GM19397 (cell line): ENCODE data around the gene SPACA6.

Experiments used
- ATAC-seq: cut with Tn5 transposase; IDR thresholded peaks from one replicate; pipeline ENCODE4 v1.9.1; 2021; ENCODE audit warnings: mild to moderate bottlenecking, moderate library complexity; ENCODE audit not compliant: unreplicated experiment

The SPACA6 gene

DNA sequence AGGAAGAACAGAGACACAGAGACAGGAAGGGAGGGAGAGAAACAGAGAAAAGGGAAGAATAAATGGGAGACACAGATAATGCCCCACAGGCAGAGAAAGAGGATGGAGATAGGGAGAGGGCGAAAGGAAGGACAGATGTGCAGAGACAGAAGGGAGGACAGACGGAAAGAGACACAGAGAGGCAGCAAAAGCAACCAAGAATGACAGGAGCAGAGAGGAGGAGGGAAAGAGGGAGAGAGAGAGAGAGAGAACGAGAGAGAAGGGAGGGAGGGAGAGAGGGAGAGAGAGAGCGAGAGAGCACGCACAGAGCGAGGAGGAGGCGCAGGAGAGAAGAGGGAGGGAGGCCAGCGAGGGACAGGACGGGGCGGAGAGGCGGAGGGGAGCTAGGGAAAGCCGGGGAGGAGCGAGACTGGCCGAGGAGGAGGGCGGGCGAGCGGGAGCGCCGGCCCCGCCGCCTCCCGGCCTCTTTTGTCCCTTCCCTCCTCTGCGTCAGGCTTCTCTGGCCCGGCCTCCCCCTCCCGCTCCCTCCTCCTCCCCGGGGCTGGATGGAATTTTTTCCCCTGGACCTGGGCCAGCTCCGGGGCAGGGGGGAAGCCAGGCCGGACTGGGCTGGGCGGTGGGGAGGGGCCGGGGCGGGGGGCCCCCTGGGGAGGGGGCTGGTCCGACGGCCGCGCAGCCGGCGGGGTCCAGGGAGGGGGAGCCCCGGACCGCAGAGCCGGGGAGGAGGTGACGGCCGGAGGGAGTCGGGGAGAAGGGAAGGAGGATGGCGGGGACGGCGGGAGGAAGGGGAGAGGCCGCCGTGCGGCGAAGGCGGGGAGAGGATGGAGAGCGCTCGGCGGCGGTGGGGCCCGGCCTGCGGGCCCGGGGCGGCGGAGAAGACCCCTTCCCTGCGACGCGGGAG, 4.2 kb upstream of the SPACA6 start:
- no peak for ATAC-seq

DNA sequence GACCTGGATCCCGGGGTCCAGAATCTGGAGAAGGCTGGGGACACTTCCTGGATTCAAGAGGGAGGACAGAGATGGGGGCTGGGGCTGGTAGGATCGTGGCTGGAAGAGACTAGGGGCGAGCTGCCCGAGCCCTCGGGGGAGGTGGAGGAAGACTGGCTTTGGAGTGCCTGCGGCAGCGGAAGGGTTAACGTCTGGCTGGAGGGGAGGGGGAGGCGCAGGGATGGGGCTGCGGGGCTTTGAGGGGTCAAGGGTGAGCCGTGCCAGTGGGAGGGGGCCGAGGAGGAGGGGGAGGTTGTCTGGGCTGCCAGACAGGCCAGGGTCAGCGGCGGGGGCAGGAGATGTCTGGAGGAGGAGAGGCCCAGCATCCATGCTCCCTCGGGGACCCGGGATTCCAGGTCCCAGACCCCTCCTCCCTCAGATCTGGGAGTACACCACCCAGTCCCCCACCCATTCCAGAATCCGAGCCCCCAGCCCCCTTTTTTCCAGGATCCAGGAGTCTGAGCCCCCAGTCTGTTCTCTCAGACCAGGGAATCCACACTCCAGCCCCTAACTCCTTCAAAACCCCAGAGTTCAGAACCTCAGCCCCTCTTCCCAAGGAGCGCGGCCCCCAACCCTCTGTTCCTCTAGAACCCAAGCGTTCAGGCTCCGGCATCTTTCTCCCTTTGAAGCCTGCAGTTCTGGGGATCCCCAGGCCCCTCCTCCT, 3.2 kb upstream of the SPACA6 start:
- ATAC-seq = no peak

DNA sequence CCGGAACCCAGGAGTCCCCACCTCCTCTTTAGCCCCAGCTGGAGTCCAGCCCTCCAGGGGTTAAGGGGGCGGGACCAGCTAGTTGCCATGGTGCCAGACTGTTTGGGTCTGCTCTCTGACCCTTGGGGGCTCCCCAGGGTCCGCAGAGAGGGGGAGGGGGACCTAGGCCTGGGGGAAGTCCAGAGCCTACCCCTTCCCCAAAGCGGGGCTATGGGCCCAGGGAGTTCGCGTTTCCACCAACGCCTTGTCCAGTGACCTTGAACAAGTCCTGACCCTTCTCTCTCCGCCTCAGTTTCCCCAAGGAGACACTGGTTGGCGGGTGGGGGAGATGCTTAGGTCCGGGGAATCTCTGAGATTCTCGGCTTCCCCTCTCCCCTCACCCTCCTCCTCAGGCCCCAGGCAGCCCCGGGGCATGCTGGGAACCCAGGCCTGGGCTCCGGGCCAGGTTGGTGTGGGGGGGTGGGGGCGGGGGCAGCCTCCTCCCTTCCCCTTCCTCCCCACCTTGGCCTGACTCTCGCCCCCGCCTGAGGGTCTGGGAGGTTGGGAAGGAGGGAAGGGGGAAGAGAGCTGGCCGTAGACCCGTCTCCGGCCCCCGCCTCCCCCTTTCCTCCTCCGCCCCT, 2.6 kb upstream of the SPACA6 start:
- ATAC-seq = no peak

DNA sequence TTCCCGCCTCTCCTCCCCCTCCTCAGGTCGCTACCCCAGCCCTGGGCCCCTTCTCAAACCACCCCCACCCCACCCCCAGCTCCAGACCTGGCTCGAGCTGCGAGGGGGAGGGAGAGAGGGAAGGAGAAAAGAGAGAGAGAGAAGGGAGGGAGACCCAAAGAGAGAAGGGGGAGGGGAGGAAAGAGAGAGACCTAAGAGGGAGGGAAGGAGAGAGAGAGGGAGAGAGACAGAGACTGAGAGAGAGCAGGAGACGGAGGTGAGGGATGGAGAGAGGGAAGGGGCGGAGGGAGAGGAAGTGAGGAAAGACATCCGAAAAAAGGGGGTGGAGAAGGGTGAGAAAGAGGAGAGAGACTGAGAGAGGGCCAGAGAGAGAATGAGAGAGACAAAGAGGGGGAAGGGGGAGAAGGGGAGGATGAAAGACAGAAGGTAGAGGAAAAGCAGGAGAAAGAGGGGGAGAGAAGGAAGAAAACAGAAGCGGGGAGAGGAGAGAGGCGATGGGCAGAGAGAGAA, 2.0 kb upstream of the SPACA6 start:
- no peak for ATAC-seq

DNA sequence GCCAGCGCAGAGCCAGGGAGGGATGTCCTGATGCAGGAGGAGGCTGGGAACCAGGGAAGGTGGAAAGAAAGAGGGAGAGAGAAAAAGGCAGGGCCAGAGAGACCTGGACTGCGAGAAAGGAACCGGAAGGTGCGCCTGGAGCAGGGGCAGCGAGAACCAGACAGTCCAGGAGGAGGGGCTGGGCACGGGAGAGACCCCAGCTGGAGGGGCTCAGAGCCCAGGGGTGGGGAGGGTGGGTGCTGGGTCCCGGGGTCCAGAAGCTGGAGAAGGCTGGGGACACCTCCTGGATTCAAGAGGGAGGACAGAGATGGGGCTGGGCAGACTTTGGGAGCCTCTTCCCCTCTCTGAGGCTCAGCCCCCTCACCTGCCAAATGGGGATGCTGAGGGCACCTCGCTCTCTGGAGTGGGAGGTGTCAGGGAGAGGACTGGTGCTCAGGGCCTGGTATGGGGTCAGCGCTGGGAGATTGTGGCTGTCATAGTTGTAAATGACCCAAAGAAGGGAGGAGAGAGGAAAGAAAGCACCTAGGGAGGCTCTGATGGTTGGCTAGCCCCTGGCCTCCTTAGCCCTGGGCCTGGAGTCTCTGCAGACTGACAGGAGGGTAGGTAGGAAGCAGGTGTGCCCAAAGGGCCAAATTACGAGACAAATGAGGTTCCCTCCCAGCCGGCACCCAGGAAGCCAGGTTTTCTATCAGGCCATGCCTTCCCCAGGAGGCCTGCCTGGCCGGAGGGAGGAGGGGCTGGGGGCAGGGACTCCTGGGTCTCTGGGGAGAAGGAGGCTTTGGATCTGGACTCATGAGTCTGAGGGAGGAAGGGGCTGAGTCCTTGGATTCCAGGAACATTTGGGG, 1.3 kb upstream of the SPACA6 start:
- ATAC-seq = no peak

DNA sequence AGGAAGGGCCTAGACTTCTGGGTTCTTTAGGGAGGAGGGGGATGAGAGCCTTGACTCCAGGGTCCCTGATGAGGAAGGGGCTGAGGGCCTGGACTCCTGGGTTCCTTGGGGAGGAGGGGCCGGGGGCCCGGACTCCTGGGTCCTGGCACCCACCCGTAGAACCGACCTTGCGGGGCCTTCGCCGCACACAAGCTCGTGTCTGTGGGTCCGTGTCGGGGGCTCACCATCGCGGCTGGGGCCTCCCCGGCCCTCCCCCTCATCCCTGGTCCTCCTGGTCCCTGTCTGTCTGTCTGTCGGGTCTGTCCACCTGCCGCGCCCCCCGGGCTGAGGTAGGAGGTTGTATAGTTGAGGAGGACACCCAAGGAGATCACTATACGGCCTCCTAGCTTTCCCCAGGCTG, 662 bp upstream of the SPACA6 start:
- no peak for ATAC-seq

DNA sequence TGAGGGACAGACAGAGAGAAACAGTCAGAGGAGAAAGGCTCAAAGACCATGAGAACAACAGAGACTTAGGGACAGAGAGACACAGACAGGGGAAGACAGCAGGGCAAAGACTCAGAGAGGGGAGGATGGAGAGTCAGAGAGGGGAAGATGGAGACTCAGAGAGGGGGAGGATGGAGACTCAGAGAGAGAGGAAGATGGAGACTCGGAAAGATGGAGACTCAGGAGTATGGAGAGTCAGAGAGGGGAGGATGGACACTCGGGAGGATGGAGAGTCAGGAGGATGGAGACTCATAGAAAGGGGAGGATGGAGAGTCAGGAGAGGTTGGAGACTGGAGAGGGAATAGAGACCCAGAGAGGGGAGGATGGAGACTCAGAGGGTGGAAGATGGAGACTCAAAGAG, 689 bp downstream of the SPACA6 start:
- ATAC-seq = no peak

DNA sequence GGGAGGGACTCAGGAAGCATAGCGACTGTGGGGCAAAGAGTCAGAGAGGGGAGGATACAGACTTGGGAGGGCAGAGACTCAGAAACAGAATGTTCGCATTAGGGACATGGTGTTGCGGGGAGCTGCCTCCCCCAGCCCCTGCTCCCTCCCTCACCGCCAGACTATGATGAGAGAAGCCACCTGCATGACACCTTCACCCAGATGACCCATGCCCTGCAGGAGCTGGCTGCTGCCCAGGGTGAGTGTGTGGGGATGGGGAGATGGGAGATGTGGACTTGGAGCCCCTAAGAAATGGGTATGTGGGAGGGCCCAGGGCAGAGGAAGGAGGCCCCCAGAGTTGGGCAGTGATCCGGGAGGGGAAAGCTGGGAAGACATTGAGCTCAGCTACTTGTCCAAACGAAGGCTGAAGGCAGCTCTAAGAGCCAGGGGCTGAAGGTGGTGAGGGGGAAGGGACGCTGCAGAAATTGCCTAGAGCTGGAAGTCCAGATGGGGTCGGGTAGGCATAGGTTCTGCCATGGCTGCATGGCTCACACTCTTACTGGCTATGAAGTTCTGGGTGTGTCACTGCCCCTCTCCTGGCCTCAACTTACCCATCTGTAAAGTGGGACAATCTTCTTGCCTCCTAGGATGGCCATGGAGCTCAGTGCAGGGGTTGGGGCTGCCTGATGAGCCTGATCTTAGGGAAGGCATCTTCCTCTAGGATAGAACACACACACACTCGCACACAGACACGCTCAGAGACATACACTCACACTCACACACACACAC, 1.4 kb downstream of the SPACA6 start:
- no peak for ATAC-seq

DNA sequence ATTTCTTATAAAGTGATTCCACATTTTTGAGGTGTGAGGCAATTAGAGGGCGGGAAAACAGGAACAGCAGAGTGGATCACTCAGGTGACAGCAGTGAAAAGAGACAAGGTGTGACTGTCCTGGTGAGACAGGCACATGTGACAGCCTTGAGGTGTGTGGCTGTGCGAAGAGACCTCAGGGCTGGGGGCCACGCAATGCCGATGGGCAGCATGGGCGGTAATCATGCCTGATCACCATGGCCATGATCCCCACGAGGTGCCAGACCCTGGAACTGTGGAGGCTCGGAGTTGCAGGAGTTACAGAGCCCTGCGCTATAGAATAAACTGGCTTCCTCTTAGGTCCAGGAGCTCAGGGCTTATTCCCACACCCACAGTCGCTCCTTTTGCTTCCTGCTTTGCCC, 2.0 kb downstream of the SPACA6 start:
- no peak for ATAC-seq

DNA sequence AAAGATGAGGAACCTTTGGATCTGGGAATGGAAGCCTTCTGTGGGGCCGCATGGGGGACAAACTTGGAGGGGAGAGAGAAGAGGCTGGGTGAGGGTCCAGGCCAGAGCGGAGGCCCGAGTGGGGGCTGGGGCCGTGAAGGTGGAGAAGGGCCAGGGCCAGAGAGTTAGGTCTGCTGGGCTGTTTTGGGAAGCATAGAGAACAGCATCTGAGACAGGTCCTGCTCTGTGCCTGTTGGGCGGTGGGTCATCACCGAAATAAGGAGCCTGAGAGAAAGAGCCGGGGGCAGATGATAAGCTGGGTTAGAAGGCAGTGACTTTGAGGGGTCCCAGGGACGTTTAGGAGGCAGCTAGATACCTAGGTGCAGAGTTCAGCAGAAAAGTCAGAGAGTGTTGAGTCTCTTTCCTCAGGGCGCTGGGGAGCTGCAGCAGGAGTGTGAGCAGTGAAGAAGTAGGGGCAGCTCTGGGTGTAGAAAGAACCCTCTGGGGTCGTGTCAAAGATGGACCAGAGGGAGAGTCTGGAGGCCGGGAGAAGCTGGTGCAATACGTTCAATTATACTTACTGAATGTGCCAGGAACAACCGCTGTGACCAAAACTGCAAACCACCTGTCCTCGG, 2.7 kb downstream of the SPACA6 start:
- no peak for ATAC-seq

DNA sequence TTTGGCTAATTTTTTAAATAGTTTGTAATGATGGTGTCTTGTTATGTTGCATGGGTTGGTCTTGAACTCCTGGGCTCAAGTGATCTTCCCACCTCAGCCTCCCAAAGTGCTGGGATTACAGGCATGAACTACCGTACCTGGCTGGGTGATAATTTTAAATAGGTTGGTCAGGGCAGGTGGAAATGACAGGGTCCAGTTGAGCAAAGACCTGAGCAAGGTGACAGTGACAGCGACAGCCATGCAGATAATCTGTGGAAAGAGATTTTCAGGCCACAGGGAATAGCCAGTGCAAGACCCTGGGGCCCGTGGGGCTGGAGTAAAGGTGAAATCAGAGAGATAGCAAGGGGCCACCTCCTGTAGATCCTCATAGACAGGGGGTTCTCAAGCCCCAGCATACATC, 3.5 kb downstream of the SPACA6 start:
- ATAC-seq = no peak

DNA sequence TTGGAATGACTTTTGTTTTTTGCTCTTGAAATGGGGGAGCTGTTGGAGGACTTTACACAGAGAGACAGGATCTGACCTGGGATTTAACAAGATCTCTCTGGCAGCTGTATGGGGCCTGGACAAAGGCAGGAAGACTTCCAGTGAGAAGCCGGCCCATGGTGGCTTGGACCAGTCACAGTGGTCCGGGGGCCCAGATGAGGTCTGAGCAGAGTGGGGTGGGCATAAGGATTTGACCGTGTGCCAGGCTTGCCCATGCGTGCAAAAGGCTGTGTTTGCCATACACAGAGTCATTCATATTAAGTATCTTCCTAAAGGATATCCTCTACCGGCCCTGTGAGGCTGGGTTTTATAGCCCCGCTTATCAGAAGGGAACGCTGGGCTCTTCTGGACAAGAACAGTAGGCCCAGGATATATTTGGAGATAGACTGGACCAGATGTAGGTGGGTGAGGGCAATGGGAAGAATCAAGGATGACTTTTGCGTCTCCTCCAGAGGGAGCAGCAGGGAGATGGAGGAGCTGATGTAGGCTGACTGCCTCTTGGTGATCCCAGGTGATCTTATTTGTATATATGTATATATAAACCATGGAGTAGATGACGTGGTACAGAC, 4.1 kb downstream of the SPACA6 start:
- no peak for ATAC-seq

DNA sequence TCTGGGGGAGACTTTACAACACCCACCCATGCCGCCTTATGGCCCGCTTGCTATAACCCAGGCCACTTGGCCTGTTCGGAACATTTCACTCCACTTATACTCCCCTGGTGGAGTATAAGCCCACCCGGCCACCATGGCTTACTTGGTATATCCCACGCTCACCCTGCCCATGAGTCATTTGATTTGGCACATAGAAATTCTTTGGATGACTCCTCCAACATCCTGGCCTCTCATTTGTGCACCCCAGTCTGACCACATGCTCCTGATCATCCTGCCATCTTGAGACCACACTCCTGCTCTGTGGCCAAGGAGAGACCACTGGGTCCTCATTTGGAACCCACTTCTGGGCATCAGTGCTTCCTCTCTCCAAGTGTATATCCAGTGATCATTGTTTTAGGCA, 5.2 kb downstream of the SPACA6 start:
- ATAC-seq = no peak

DNA sequence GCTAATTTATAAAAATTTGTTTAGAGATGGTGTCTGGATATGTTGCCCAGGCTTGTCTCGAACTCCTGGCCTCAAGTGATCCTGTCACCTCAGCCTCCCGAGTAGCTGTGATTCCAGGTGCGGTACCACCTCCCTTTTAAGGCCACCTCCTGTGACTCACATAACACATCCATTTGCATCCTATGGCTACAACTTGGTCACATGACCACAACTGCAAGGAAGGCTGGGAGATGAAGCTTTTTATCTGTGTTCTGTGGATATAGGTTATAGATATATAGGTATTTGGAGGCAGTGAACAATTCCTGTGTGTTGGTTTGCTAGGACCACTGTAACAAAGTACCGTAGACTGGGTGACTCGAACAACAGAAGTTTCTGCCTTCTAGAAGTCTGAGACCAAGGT, 6.0 kb downstream of the SPACA6 start:
- ATAC-seq = no peak

DNA sequence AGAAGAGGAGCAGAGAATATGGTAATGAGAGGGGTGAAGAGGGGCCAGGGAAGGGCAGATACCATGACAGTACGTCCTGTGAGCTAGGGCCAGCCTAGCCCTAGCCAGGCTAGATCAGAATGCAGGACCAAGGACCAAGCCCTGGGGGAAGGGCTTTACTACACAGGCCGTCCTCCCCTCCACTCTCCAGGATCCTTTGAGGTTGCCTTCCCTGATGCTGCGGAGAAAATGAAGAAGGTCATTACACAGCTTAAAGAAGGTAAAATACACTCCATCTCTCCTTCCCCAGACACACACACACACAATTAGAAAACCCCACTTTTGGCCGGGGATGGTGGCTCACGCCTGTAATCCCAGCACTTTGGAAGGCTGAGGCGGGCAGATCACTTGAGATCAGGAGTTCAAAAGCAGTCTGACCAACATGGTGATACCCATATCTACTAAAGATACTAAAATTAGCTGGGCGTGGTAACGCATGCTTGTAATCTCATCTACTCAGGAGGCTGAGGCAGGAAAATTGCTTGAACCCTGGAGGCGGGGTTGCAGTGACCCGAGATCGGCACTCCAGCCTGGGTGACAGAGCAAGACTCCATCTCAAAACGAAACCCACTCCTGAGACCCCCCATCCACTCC, 8.5 kb downstream of the SPACA6 start:
- ATAC-seq = no peak

DNA sequence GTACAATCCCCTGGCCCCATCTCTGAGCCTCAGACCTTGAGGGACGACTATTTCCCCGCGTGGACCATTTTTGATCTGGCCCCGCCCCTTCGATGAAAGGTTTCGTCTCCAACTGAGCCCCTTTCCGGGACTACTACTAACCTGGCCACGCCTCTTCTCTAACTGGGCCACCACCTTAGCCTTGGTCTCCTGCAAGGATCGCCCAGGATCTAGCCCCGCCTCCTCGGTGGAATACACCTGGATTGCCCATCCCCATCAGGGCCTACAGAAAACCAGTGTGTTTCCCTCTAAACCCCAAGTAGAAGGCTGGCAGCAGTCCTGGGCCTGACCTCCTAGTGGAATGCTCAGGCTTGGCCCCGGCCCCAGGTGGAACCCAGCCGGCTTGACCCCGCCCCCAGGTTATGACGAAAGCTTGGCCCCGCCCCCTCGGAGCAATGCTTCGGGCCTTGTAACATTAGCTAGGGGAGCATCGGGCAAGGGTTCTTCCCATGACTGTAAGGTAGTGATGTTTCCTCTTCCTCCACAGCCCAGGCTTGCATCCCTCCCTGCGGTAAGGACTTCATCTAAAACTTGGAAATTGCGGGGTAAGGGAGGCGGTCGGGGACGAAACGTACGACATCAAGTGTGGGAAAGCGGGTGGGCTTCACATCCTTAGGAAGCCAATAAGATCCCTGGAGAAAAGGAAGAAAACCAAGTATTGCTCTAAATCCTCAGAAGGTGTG, 9.1 kb downstream of the SPACA6 start:
- ATAC-seq = no peak

DNA sequence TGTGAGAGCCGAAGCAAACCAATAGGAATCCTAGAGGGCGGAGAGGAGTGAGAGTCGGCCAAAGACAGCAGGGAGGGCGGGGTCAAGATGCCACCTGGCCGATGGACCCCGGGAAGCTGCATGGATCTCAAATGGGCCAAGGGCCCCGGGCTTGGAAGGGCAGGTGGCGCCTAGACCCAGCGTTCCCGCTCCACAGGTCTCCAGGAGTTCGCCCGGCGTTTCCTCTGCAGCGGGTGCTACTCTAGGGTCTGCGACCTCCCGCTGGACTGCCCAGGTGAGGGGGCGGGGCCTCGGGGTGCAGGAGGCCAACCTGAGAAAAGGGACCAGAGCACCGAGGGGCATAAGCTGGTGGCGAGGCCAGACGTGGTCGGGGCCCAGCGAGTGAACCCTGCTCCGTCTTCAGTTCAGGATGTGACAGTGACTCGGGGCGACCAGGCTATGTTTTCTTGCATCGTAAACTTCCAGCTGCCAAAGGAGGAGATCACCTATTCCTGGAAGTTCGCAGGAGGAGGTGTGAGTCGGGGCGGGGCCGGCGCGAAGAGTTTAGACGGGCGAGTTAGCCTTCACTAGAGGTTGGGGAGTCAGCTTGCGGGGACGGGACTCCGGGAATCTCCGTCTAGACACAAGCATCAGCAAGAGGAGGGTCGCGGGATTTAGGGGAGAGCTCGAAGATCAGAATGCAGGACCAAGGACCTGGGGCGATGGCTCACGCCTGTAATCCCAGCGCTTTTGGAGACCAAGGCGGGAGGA, 9.9 kb downstream of the SPACA6 start:
- no peak for ATAC-seq
